Pancreas (tissue), 10 donors: ENCODE measurements around the gene FAF1. TPM values are rescaled to one million over a fixed set of nuclear protein-coding genes. Genes with fewer than 3 reads are reported as not detected.

Source experiments
- ATAC-seq, 4 donors: fragments of 200-7000 bp; cut with Tn5 transposase; one replicate each; pipeline versions ENCODE4 v1.8.0 to v1.9.1; 2020; ENCODE audit warnings: mild to moderate bottlenecking in 4 of 4, moderate library complexity in 4 of 4
- DNase-seq, 6 donors: peaks; one replicate each; pipeline ENCODE4 v3.0.0-alpha.2; 2020
- FAIRE-seq: peaks from 2 replicates; lab custom pipeline; 2012; peaks lifted over from hg19 to GRCh38; lab: Jason Lieb, UNC
- H3K27ac ChIP-seq, 4 donors: fragments of 200-600 bp; sonication (generic); 1 replicate in 3 of 4; 2 replicates in 1 of 4; pipeline versions ENCODE4 v1.5.0 to v1.8.0; 2020
- H3K27me3 ChIP-seq, 4 donors: fragments of 200-600 bp; one replicate each; pipeline ENCODE4 v1.8.0; 2021
- H3K36me3 ChIP-seq, 3 donors: fragments of 200-600 bp; sonication (generic) in 1 of 3; one replicate each; pipeline versions ENCODE4 v1.5.0 to v1.8.0; 2020 to 2021
- H3K4me1 ChIP-seq, 3 donors: fragments of 200-600 bp; one replicate each; pipeline ENCODE4 v1.8.0; 2021
- H3K4me3 ChIP-seq, 4 donors: fragments of 200-600 bp; sonication (generic) in 2 of 4; one replicate each; pipeline versions ENCODE4 v1.5.0 to v1.8.0; 2020 to 2021
- H3K9me3 ChIP-seq, 4 donors: fragments of 200-600 bp; one replicate each; pipeline ENCODE4 v1.8.0; 2021
- WGBS, 2 donors: extraction: QIAGEN DNeasy Blood & Tissue Kit; methylation state at CpG; one replicate each; pipeline ENCODE4 v1.1.7; 2013; 5-methylcytosine and 5-hydroxymethylcytosine counted together
- intact Hi-C, 3 donors: fragments of 100-400 bp; cut with DNase I; formaldehyde crosslinking; loops; one replicate each; pipeline versions ENCODE4 v1.11.1 to v1.14.2; 2022
- polyA plus RNA-seq, 2 donors: library from polyadenylated mRNA; stranded (reverse); fragments of 200-250 nt; gene quantifications; one replicate each; pipeline ENCODE4 v1.2.3, GENCODE V29; 2013
- total RNA-seq, 6 donors: library from RNA; stranded (reverse); fragmentation: NEBNext Ultra II Directional in 4 of 6; extraction: Animal tissue kit (Norgen Biotek cat#: 25700) in 4 of 6; gene quantifications; one replicate each; pipeline versions ENCODE4 v1.2.1 to v1.2.4, GENCODE V29; 2021 to 2023
- TF ChIP-seq, protein P1 (sequence below), 4 donors: fragments of 200-600 bp; sonication (generic) in 3 of 4; IDR thresholded peaks; one replicate each; pipeline versions ENCODE4 v1.5.0 to v1.8.0; 2021; ENCODE audit warnings: antibody characterized with exemption in 4 of 4
- donor health status: healthy with polysubstance abuse.
- donor health status: DM: no; HTN: no; CAD: no; lungs with moderate emphysema.
- donor health status: DM: no; HTN: no; CAD: no.
- donor health status: control.
- donor health status: control.
- donor health status: Bipolar disorder and iron deficiency.
- donor health status: DM: yes; HTN: yes; CAD: no.
- donor health status: DM: no; HTN: no; CAD: no.
- donor health status: DM: no; HTN: no; CAD: no.
- donor health status: DM: yes; HTN: yes; CAD: no.

The FAF1 gene
- total and polyA plus RNA-seq, 8 donors = 13.9 to 46.6 (median 37.6) TPM

DNA sequence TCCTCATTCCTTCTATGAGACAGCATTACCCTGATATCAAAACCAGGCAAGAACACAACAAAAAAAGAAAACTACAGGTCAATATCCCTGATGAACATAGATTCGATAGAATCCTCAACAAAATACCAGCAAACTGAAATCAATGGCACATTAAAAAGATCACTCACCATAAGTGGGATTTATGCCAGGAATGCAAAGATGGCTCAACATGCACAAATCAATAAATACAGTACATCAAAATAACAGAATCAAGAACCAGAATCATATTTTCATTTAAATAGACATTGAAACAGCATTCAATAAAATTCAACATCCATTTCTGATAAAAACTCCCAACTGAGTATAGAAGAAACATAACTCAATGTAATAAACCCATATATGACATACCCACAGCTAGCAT lies 36.5 kb downstream of the FAF1 start:
- no peak for DNase-seq
- TF ChIP-seq, protein P1, sequence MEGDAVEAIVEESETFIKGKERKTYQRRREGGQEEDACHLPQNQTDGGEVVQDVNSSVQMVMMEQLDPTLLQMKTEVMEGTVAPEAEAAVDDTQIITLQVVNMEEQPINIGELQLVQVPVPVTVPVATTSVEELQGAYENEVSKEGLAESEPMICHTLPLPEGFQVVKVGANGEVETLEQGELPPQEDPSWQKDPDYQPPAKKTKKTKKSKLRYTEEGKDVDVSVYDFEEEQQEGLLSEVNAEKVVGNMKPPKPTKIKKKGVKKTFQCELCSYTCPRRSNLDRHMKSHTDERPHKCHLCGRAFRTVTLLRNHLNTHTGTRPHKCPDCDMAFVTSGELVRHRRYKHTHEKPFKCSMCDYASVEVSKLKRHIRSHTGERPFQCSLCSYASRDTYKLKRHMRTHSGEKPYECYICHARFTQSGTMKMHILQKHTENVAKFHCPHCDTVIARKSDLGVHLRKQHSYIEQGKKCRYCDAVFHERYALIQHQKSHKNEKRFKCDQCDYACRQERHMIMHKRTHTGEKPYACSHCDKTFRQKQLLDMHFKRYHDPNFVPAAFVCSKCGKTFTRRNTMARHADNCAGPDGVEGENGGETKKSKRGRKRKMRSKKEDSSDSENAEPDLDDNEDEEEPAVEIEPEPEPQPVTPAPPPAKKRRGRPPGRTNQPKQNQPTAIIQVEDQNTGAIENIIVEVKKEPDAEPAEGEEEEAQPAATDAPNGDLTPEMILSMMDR (IDR thresholded peaks at IDR 0.05) = no peak
- WGBS, 2 donors = 95 to 97% methylated on average over 1 of the region's 1 CpG
- Histone ChIP-seq H3K27ac (no peak overlapping the region), H3K9me3 (no peaks in the 10 kb centered on the region), H3K4me1 (no peaks in the 10 kb centered on the region), H3K36me3 (no peaks in the 10 kb centered on the region), H3K27me3 (no peaks in the 10 kb centered on the region), H3K4me3 (no peak overlapping the region)
- intact Hi-C loops = no loop called here
- no peak for FAIRE-seq
- no peak for ATAC-seq

DNA sequence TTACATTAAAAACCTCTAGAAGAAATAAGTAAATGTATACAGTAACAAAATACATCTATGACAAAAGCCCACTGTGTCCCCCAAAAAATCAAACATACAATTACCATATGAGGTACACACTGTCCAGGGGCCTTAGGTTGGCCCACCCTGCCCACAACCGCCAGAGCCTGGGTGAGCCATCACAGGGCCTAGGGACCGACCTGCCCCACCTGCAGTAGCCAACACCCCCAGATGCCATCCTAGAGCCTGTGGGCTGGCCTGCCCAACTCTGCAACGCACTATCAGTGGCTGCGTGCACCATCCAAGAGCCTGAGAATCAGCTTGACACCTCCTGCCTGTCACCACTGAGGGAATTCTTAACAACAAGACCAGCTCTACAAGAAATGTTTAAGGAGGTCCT lies 39.0 kb downstream of the FAF1 start:
- Histone ChIP-seq H3K36me3 (no peaks in the 10 kb centered on the region), H3K27me3 (no peaks in the 10 kb centered on the region), H3K4me3 (no peak overlapping the region), H3K4me1 (no peaks in the 10 kb centered on the region), H3K9me3 (no peaks in the 10 kb centered on the region), H3K27ac (no peak overlapping the region)
- DNase-seq (peak in 1 of 6 donors; percentile 35), FAIRE-seq (no peak), ATAC-seq (no peak)
- 98 to 100% methylated on average over 4 of the region's 4 CpGs for whole genome bisulfite sequencing, 2 donors
- TF ChIP-seq, protein P1 (IDR thresholded peaks at IDR 0.05) = no peak
- intact Hi-C loops = no loop called here

DNA sequence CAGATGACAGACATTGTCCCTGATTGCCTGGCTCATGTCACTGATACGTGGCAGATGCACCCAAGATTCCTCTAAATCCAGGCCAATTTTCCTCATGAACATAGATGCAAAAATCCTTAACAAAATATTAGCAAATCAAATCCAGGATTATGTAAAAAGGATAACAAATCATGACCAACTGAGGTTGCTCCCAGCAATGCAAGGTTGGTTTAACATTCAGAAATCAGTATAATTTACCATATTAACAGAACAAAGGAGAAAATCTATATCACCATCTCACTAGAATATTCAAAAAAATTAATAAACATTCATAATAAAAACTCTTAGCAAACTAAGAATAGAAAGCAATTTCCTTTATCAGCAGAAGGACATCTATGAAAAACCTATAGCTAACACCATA lies 39.7 kb downstream of the FAF1 start:
- intact Hi-C loops = no loop called here
- no peak for FAIRE-seq
- no peak for DNase-seq
- ATAC-seq = no peak
- no peak overlapping the region for H3K4me3 ChIP-seq
- no peaks in the 10 kb centered on the region for H3K9me3 ChIP-seq
- H3K27ac ChIP-seq = no peak overlapping the region
- no peaks in the 10 kb centered on the region for H3K4me1 ChIP-seq
- H3K36me3 ChIP-seq = no peaks in the 10 kb centered on the region
- TF ChIP-seq, protein P1 (IDR thresholded peaks at IDR 0.05) = no peak
- no peaks in the 10 kb centered on the region for H3K27me3 ChIP-seq
- 100% methylated on average over 1 of the region's 1 CpG for WGBS, 2 donors

DNA sequence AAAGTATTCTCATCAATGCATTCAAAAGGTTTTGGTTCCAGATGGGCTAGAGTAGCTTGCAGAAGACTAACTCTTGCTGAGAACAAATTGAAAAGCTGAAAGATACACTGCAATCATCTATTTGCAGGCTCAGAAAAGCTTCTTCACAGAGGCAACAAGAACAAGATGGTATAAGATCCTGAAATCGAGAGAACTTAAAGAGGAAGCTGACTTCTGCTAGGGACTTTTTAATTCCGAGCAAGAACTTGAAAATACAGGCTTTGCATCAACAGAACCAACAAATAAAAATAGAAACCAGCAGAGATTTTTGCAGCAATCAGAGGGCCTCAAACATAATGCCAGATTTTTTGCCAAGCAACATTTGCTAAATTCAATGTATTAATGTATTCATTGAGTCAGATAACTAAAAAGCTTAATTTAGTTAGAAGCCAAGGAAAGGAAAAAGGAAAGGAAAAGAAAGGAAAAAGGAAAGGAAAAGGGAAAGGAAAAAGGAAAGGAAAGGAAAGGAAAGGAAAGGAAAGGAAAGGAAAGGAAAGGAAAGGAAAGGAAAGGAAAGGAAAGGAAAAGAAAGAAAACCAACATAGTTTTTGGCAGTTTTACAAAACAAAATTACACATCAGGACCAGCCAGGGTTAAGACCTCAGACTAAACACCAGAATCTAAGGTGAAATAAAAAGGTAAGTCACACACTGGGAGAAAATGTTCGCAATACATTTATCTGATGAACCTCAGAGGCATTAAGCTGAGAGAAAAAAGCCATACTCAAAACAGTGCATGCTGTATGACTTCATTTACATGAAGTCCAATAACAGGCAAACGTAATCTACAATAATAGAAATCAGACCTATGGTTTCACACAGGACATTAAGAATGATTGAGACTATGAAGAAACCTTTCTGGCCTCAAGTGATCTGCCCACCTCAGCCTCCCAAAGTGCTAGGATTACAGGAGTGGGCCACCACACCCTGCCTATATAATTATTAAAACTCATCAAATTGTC lies 42.6 kb downstream of the FAF1 start:
- H3K27me3 ChIP-seq = no peaks in the 10 kb centered on the region
- no peaks in the 10 kb centered on the region for H3K4me1 ChIP-seq
- no peaks in the 10 kb centered on the region for H3K36me3 ChIP-seq
- TF ChIP-seq, protein P1 (IDR thresholded peaks at IDR 0.05) = no peak
- H3K27ac ChIP-seq = no peak overlapping the region
- ATAC-seq = no peak
- H3K9me3 ChIP-seq = no peaks in the 10 kb centered on the region
- intact Hi-C loops = no loop called here
- DNase-seq = no peak
- no peak overlapping the region for H3K4me3 ChIP-seq
- no peak for FAIRE-seq
- 92% methylated on average over 4 of the region's 4 CpGs for WGBS, 2 donors

DNA sequence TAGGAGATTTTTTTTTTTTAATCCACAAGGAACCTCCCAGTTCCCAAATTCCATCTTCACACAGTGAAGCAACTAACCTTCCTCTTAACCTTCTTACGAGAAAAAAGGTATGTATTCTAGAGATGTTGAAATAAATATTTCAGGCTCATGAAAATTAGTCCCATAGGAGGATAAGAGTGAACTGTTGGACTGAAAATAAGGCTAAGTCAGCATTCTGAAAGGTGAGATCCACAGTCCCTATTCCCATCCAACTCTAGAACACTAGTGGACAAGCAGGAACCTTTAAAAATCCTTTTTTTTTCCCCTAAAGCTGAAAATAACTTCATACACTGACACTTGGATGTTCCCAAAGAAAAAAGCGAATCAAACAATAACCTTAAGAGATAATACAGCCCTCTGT lies 44.4 kb downstream of the FAF1 start:
- H3K27me3 ChIP-seq = no peaks in the 10 kb centered on the region
- DNase-seq (no peak), FAIRE-seq (no peak), ATAC-seq (no peak)
- no peaks in the 10 kb centered on the region for H3K36me3 ChIP-seq
- TF ChIP-seq, protein P1 (IDR thresholded peaks at IDR 0.05) = no peak
- 87 to 95% methylated on average over 2 of the region's 2 CpGs for WGBS, 2 donors
- H3K4me1 ChIP-seq = no peaks in the 10 kb centered on the region
- H3K27ac ChIP-seq = no peak overlapping the region
- no peak overlapping the region for H3K4me3 ChIP-seq
- intact Hi-C loops = no loop called here
- no peaks in the 10 kb centered on the region for H3K9me3 ChIP-seq
